IMR-90 (cell line): Measurements from ENCODE around the gene HMX2. TPM values are rescaled to one million over a fixed set of nuclear protein-coding genes. Genes with fewer than 3 reads are reported as not detected.
A peak's percentile ranks its signal among the peaks of the same experiment; 100 is the strongest.

Experiments used
- ATAC-seq: fragments of 200-7000 bp; cut with Tn5 transposase; 2 replicates; pipeline ENCODE4 v1.9.1; 2020; ENCODE audit warnings: low read depth, mild to moderate bottlenecking, moderate library complexity
- BruUV-seq: library from RNA; stranded (reverse); fragments of 400-500 nt; replicated peaks from 2 replicates; lab custom pipeline; 2021; lab: Mats Ljungman, UMichigan
- CTCF ChIA-PET: fragments of 300-600 bp; formaldehyde crosslinking; extraction: SDS; loops from one replicate; lab custom pipeline; 2021; ENCODE audit warnings: antibody characterized with exemption; lab: Yijun Ruan, JAX
- POLR2A ChIA-PET: fragments of 300-600 bp; sonication (Branson Sonifier 250); formaldehyde crosslinking; loops from one replicate; lab custom pipeline; 2022; ENCODE audit warnings: antibody characterized with exemption; ENCODE audit not compliant: unreplicated experiment; lab: Charles Lee
- DNase-seq: peaks from one replicate; pipeline ENCODE4 v3.0.0; 2013
- H2AFZ ChIP-seq: replicated peaks from 2 replicates; pipeline ENCODE3; 2013; ENCODE audit warnings: low read length, mild to moderate bottlenecking; ENCODE audit not compliant: poor library complexity
- H2AK5ac ChIP-seq: 2 replicates; pipeline ENCODE4 v1.6.1; 2013; ENCODE audit warnings: low read depth, low read length, inconsistent platforms
- H2AK9ac ChIP-seq: replicated peaks from 2 replicates; pipeline ENCODE3; 2013; ENCODE audit warnings: mild to moderate bottlenecking, low read depth, low read length, moderate library complexity; ENCODE audit not compliant: poor library complexity
- H2BK120ac ChIP-seq: 2 replicates; pipeline ENCODE4 v1.6.1; 2013; ENCODE audit warnings: low read depth, low read length, inconsistent platforms
- H2BK15ac ChIP-seq: 3 replicates; pipeline ENCODE4 v1.6.1; 2013; ENCODE audit warnings: low read depth, low read length, inconsistent platforms
- H2BK20ac ChIP-seq: 2 replicates; pipeline ENCODE4 v1.6.1; 2013; ENCODE audit warnings: low read depth, mild to moderate bottlenecking, inconsistent platforms, low read length, moderate library complexity
- H2BK5ac ChIP-seq: 2 replicates; pipeline ENCODE4 v1.6.1; 2013; ENCODE audit warnings: mild to moderate bottlenecking, low read depth, low read length, inconsistent platforms; ENCODE audit not compliant: poor library complexity, severe bottlenecking
- H3K14ac ChIP-seq: replicated peaks from 2 replicates; pipeline ENCODE4 v1.6.1; 2013; ENCODE audit warnings: low read depth, low read length, inconsistent platforms
- H3K18ac ChIP-seq: 2 replicates; pipeline ENCODE4 v1.6.1; 2013; ENCODE audit warnings: low read depth, low read length, control low read depth
- H3K23ac ChIP-seq: 2 replicates; pipeline ENCODE4 v1.6.1; 2013; ENCODE audit warnings: low read depth, low read length, inconsistent platforms
- H3K27ac ChIP-seq: 2 replicates; pipeline ENCODE4 v1.5.1; 2013; ENCODE audit warnings: mild to moderate bottlenecking, control low read depth, low read length; ENCODE audit not compliant: insufficient read depth
- H3K27me3 ChIP-seq: 2 replicates; pipeline ENCODE4 v1.6.1; 2013; ENCODE audit warnings: low read length; ENCODE audit not compliant: control insufficient read depth, insufficient read depth
- H3K36me3 ChIP-seq: 2 replicates; pipeline ENCODE4 v1.6.1; 2013; ENCODE audit warnings: low read length, mixed read lengths; ENCODE audit not compliant: control insufficient read depth, insufficient read depth
- H3K4ac ChIP-seq: 2 replicates; pipeline ENCODE4 v1.6.1; 2013; ENCODE audit warnings: low read depth, low read length, inconsistent platforms
- H3K4me1 ChIP-seq: 2 replicates; pipeline ENCODE4 v1.6.1; 2013; ENCODE audit warnings: low read length, mixed read lengths; ENCODE audit not compliant: control insufficient read depth, insufficient read depth
- H3K4me2 ChIP-seq: 2 replicates; pipeline ENCODE4 v1.6.1; 2013; ENCODE audit warnings: low read depth, mild to moderate bottlenecking, control low read depth, low read length, moderate library complexity
- H3K4me3 ChIP-seq: 2 replicates; pipeline ENCODE4 v1.5.1; 2013; ENCODE audit warnings: low read depth, mild to moderate bottlenecking, control low read depth, low read length, moderate library complexity; ENCODE audit not compliant: insufficient read depth
- H3K56ac ChIP-seq: 2 replicates; pipeline ENCODE4 v1.6.1; 2013; ENCODE audit warnings: low read length, inconsistent platforms; ENCODE audit not compliant: insufficient read depth; ENCODE audit errors: extremely low read depth
- H3K79me1 ChIP-seq, 2 experiments: 2 replicates each; pipeline ENCODE4 v1.6.1; 2013; ENCODE audit warnings: low read length in 2 of 2, inconsistent platforms in 1 of 2, low read depth in 1 of 2
- H3K9ac ChIP-seq: 2 replicates; pipeline ENCODE4 v1.6.1; 2013; ENCODE audit warnings: low read depth, low read length, control low read depth
- H3K9me1 ChIP-seq: 2 replicates; pipeline ENCODE4 v1.6.1; 2013; ENCODE audit warnings: low read length, inconsistent platforms; ENCODE audit not compliant: insufficient read depth
- H3K9me3 ChIP-seq: 2 replicates; pipeline ENCODE4 v1.6.1; 2013; ENCODE audit warnings: low read length; ENCODE audit not compliant: control insufficient read depth, insufficient read depth
- H4K20me1 ChIP-seq: 2 replicates; pipeline ENCODE4 v1.6.1; 2013; ENCODE audit warnings: low read length, inconsistent platforms; ENCODE audit not compliant: insufficient read depth
- H4K5ac ChIP-seq: 2 replicates; pipeline ENCODE4 v1.6.1; 2013; ENCODE audit warnings: mild to moderate bottlenecking, low read depth, low read length, control low read depth
- H4K8ac ChIP-seq, 2 experiments: 2 replicates each; pipeline ENCODE4 v1.6.1; 2013; ENCODE audit warnings: low read depth in 2 of 2, low read length in 2 of 2, control low read depth in 1 of 2, inconsistent platforms in 1 of 2
- H4K91ac ChIP-seq: 2 replicates; pipeline ENCODE4 v1.6.1; 2013; ENCODE audit warnings: low read depth, low read length, inconsistent platforms; ENCODE audit not compliant: insufficient read depth
- BHLHE40 ChIP-seq: fragments of 150-350 bp; IDR thresholded peaks from 2 replicates; pipeline ENCODE4 v1.6.1; 2016; ENCODE audit warnings: mild to moderate bottlenecking, low read depth, low read length
- CEBPB ChIP-seq: IDR thresholded peaks from 2 replicates; pipeline ENCODE4 v1.6.1; 2012; ENCODE audit warnings: low read depth, low read length, improper control_type of control experiment
- CHD1 ChIP-seq: IDR thresholded peaks from 2 replicates; pipeline ENCODE4 v1.6.1; 2012; ENCODE audit warnings: low read depth, low read length, improper control_type of control experiment
- FOS ChIP-seq: fragments of 150-350 bp; IDR thresholded peaks from 2 replicates; pipeline ENCODE4 v1.6.1; 2016; ENCODE audit warnings: low read depth, low read length
- MAFK ChIP-seq: IDR thresholded peaks from 2 replicates; pipeline ENCODE4 v1.6.1; 2012; ENCODE audit warnings: low read depth, low read length, improper control_type of control experiment
- MAZ ChIP-seq: IDR thresholded peaks from 2 replicates; pipeline ENCODE4 v1.6.1; 2012; ENCODE audit warnings: low read depth, mild to moderate bottlenecking, low read length, improper control_type of control experiment, moderate library complexity, borderline replicate concordance
- MXI1 ChIP-seq: IDR thresholded peaks from 2 replicates; pipeline ENCODE4 v1.6.1; 2012; ENCODE audit warnings: low read depth, mild to moderate bottlenecking, low read length, moderate library complexity, borderline replicate concordance
- NFE2L2 ChIP-seq: fragments of 150-350 bp; IDR thresholded peaks from 2 replicates; pipeline ENCODE4 v1.6.1; 2016; ENCODE audit warnings: low read depth, mild to moderate bottlenecking, low read length
- POLR2A ChIP-seq: IDR thresholded peaks from 2 replicates; pipeline ENCODE4 v1.6.1; 2012; ENCODE audit warnings: mild to moderate bottlenecking, low read depth, low read length
- RAD21 ChIP-seq: IDR thresholded peaks from 2 replicates; pipeline ENCODE4 v1.6.1; 2012; ENCODE audit warnings: low read length, improper control_type of control experiment
- RCOR1 ChIP-seq: IDR thresholded peaks from 2 replicates; pipeline ENCODE4 v1.6.1; 2012; ENCODE audit warnings: mild to moderate bottlenecking, low read length, improper control_type of control experiment; ENCODE audit not compliant: insufficient replicate concordance
- RFX5 ChIP-seq: IDR thresholded peaks from 2 replicates; pipeline ENCODE4 v1.8.0; 2012; ENCODE audit warnings: low read depth, mild to moderate bottlenecking, low read length, moderate library complexity
- SMC3 ChIP-seq: fragments of 150-350 bp; IDR thresholded peaks from 2 replicates; pipeline ENCODE4 v1.6.1; 2016; ENCODE audit warnings: low read depth, mild to moderate bottlenecking, antibody characterized with exemption, low read length, moderate library complexity
- WGBS, 2 experiments: methylation state at CpG; one replicate each; pipeline versions ENCODE4 v1.1.5 to v1.1.7; 2013; ENCODE audit warnings: missing lambda C conversion rate in 2 of 2; ENCODE audit not compliant: insufficient read length in 1 of 2; ENCODE audit errors: extremely low coverage in 2 of 2; 5-methylcytosine and 5-hydroxymethylcytosine counted together
- dilution Hi-C: fragments of 300-500 bp; cut with HindIII; formaldehyde crosslinking; loops from one replicate; pipeline ENCODE4 v1.14.3; 2018; ENCODE audit warnings: low sequenced_read_pairs; ENCODE audit not compliant: unreplicated experiment
- in situ Hi-C: fragments of 300-500 bp; cut with MboI; formaldehyde crosslinking; loops from 3 replicates; pipeline ENCODE4 v1.14.3; 2019; ENCODE audit warnings: low sequenced_read_pairs, inconsistent platforms, mixed read lengths
- intact Hi-C: fragments of 100-400 bp; cut with micrococcal nuclease; formaldehyde crosslinking; loops from 2 replicates; pipeline ENCODE4 v1.10.0; 2022
- polyA plus RNA-seq, 3 experiments: library from polyadenylated mRNA; depleted of rRNA; stranded (reverse); fragments of >200 nt; gene quantifications; 2 replicates each; pipeline ENCODE4 v1.2.3, GENCODE V29; 2012; ENCODE audit warnings: low replicate concordance in 1 of 3
- total RNA-seq: library from RNA; depleted of rRNA; stranded (reverse); fragments of >200 nt; gene quantifications from 2 replicates; pipeline ENCODE4 v1.2.3, GENCODE V29; 2012
- TF ChIP-seq, protein P1 (sequence below): fragments of 150-350 bp; IDR thresholded peaks from 2 replicates; pipeline ENCODE4 v1.6.1; 2017; ENCODE audit warnings: mild to moderate bottlenecking, antibody characterized with exemption, low read length, low read depth
- TF ChIP-seq, protein P2 (sequence below): conservative IDR thresholded peaks from 2 replicates; pipeline ENCODE4 v1.5.1; 2012; ENCODE audit warnings: mild to moderate bottlenecking, low read depth, low read length, improper control_type of control experiment
- TF ChIP-seq, protein P3 (sequence below): fragments of 150-350 bp; IDR thresholded peaks from 2 replicates; pipeline ENCODE4 v1.6.1; 2016; ENCODE audit warnings: low read depth, mild to moderate bottlenecking, low read length, moderate library complexity, borderline replicate concordance

HMX2 gene
- total and polyA plus RNA-seq, 2 of the 4 experiments (the other 2 are of a cell fraction) = not detected

DNA sequence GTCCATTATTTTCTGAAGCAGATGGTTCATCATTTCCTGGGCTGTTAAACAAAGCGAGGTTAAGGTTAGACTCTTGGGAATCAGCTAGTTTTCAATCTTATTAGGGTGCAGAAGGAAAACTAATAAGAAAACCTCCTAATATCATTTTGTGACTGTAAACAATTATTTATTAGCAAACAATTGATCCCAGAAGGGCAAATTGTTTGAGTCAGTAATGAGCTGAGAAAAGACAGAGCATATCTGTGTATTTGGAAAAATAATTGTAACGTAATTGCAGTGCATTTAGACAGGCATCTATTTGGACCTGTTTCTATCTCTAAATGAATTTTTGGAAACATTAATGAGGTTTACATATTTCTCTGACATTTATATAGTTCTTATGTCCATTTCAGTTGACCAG, 16.4 kb downstream of the HMX2 start:
- no peak overlapping the region for H3K9ac ChIP-seq
- no peak overlapping the region for H2AK5ac ChIP-seq
- H4K8ac ChIP-seq = no peak overlapping the region
- in situ Hi-C loops = loop anchor here (25.0 kb wide), 2 partner anchors 302 to 1027 kb away; no protein-coding TSS in a partner anchor
- TF ChIP-seq MAFK = no peak
- TF ChIP-seq NFE2L2 = no peak
- TF ChIP-seq MAZ = no peak
- TF ChIP-seq, protein P1, sequence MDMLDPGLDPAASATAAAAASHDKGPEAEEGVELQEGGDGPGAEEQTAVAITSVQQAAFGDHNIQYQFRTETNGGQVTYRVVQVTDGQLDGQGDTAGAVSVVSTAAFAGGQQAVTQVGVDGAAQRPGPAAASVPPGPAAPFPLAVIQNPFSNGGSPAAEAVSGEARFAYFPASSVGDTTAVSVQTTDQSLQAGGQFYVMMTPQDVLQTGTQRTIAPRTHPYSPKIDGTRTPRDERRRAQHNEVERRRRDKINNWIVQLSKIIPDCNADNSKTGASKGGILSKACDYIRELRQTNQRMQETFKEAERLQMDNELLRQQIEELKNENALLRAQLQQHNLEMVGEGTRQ = no peak
- TF ChIP-seq, protein P2, sequence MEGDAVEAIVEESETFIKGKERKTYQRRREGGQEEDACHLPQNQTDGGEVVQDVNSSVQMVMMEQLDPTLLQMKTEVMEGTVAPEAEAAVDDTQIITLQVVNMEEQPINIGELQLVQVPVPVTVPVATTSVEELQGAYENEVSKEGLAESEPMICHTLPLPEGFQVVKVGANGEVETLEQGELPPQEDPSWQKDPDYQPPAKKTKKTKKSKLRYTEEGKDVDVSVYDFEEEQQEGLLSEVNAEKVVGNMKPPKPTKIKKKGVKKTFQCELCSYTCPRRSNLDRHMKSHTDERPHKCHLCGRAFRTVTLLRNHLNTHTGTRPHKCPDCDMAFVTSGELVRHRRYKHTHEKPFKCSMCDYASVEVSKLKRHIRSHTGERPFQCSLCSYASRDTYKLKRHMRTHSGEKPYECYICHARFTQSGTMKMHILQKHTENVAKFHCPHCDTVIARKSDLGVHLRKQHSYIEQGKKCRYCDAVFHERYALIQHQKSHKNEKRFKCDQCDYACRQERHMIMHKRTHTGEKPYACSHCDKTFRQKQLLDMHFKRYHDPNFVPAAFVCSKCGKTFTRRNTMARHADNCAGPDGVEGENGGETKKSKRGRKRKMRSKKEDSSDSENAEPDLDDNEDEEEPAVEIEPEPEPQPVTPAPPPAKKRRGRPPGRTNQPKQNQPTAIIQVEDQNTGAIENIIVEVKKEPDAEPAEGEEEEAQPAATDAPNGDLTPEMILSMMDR = no peak
- TF ChIP-seq RFX5 = no peak
- no peak for TF ChIP-seq RCOR1
- TF ChIP-seq SMC3 = no peak
- TF ChIP-seq, protein P3, sequence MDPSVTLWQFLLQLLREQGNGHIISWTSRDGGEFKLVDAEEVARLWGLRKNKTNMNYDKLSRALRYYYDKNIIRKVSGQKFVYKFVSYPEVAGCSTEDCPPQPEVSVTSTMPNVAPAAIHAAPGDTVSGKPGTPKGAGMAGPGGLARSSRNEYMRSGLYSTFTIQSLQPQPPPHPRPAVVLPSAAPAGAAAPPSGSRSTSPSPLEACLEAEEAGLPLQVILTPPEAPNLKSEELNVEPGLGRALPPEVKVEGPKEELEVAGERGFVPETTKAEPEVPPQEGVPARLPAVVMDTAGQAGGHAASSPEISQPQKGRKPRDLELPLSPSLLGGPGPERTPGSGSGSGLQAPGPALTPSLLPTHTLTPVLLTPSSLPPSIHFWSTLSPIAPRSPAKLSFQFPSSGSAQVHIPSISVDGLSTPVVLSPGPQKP = no peak
- no peak for TF ChIP-seq BHLHE40
- no peak for TF ChIP-seq FOS
- TF ChIP-seq POLR2A = no peak
- no peak for TF ChIP-seq CHD1
- TF ChIP-seq CEBPB = no peak
- no peak for TF ChIP-seq RAD21
- no peak for TF ChIP-seq MXI1
- no peak overlapping the region for H3K23ac ChIP-seq
- ATAC-seq = no peak
- WGBS, 2 experiments = no CpG with 5 or more reads among the region's 2 CpGs
- H3K4me3 ChIP-seq = no peak overlapping the region
- POLR2A ChIA-PET = no interaction called here
- H2BK20ac ChIP-seq = no peak overlapping the region
- no peak overlapping the region for H2BK120ac ChIP-seq
- H3K79me1 ChIP-seq = peaks cover 39 to 40% of the 10 kb centered on the region in 2 experiments
- no peak overlapping the region for H3K56ac ChIP-seq
- no peak for DNase-seq
- CTCF ChIA-PET = no interaction called here
- no peak overlapping the region for H3K4ac ChIP-seq
- H2AK9ac ChIP-seq = no peak overlapping the region
- H3K4me1 ChIP-seq = no peaks in the 10 kb centered on the region
- no peak overlapping the region for H3K4me2 ChIP-seq
- no peak overlapping the region for H3K18ac ChIP-seq
- peaks cover 26% of the 10 kb centered on the region for H3K36me3 ChIP-seq
- no peak overlapping the region for H3K27ac ChIP-seq
- H2BK5ac ChIP-seq = no peak overlapping the region
- peaks cover 8% of the 10 kb centered on the region for H4K20me1 ChIP-seq
- H3K9me1 ChIP-seq = 0 out of 2 replicates have a peak, but pooled peaks cover 1% of the 10 kb centered on the region
- no peak overlapping the region for H4K5ac ChIP-seq
- H3K14ac ChIP-seq = no peak overlapping the region
- intact Hi-C loops = no loop called here
- H3K27me3 ChIP-seq = no peaks in the 10 kb centered on the region
- no peak overlapping the region for H2AFZ ChIP-seq
- dilution Hi-C loops = no loop called here
- BruUV-seq = TSS peak; percentile 57
- no peaks in the 10 kb centered on the region for H3K9me3 ChIP-seq
- no peak overlapping the region for H2BK15ac ChIP-seq
- H4K91ac ChIP-seq = no peak overlapping the region
